ENCODE results near the gene PODNL1.
"Not testable (repeated sequence)": the region's sequence is repeated elsewhere in the genome, so short reads cannot be mapped to it uniquely, and the experiment has no call there.

The PODNL1 gene

GRCh38 chr19:13975870-13976269, 37.7 kb upstream of the PODNL1 start:
- H3K9me3 ChIP-seq (ENCODE audit: control extremely low read depth in 1 of 5, control insufficient read depth in 4 of 5, insufficient read depth in 2 of 5, low read depth in 1 of 5, low read length in 4 of 5), result no peaks in the 10 kb centered on the region
- H3K4me3 ChIP-seq (ENCODE audit: control insufficient read depth in 1 of 7, extremely low read depth in 1 of 7, insufficient read depth in 4 of 7, low read depth in 2 of 7, low read length in 6 of 7), result no peak overlapping the region
- peaks cover 0 to 31% (median 29%) of the 10 kb centered on the region in 4 experiments for H3K4me1 ChIP-seq (ENCODE audit: control extremely low read depth in 1 of 4, control insufficient read depth in 4 of 4, insufficient read depth in 4 of 4, low read length in 3 of 4)
- WGBS (ENCODE audit: insufficient coverage), result 93% methylated on average over 10 of the region's 11 CpGs
- ChIA-PET CTCF (interaction anchor here (1.1 to 1.9 kb wide), 3 partner anchors 14 to 100 kb away, joined by 4 to 6 read pairs (median 4); no protein-coding TSS in a partner anchor), POLR2A (interaction anchor here (0.7 to 1.0 kb wide), 2 partner anchors 30 to 66 kb away, joined by 3 to 5 read pairs; partner anchors contain the start of gene RFX1)
- no peak overlapping the region for H3K27ac ChIP-seq (ENCODE audit: insufficient read depth in 1 of 2, low read depth in 1 of 2, low read length in 2 of 2, poor library complexity in 1 of 2, severe bottlenecking in 2 of 2)
- peaks cover 0 to 33% (median 19%) of the 10 kb centered on the region in 4 experiments for H3K36me3 ChIP-seq (ENCODE audit: control insufficient read depth in 4 of 4, insufficient read depth in 4 of 4, low read length in 3 of 4)
- no peak for DNase-seq
- no peaks in the 10 kb centered on the region for H3K27me3 ChIP-seq (replicated peaks in 2 of 5; ENCODE audit: control insufficient read depth in 4 of 5, insufficient read depth in 5 of 5, low read length in 4 of 5)

GRCh38 chr19:13974073-13974472, 35.9 kb upstream of the PODNL1 start:
- Histone ChIP-seq H3K9me3 (ENCODE audit: control extremely low read depth in 1 of 5, control insufficient read depth in 4 of 5, insufficient read depth in 2 of 5, low read depth in 1 of 5, low read length in 4 of 5) (no peaks in the 10 kb centered on the region), H3K27ac (ENCODE audit: insufficient read depth in 1 of 2, low read depth in 1 of 2, low read length in 2 of 2, poor library complexity in 1 of 2, severe bottlenecking in 2 of 2) (no peak overlapping the region), H3K27me3 (replicated peaks in 2 of 5; ENCODE audit: control insufficient read depth in 4 of 5, insufficient read depth in 5 of 5, low read length in 4 of 5) (no peaks in the 10 kb centered on the region), H3K4me1 (ENCODE audit: control extremely low read depth in 1 of 4, control insufficient read depth in 4 of 4, insufficient read depth in 4 of 4, low read length in 3 of 4) (peaks cover 0 to 14% (median 11%) of the 10 kb centered on the region in 4 experiments), H3K4me3 (ENCODE audit: control insufficient read depth in 1 of 7, extremely low read depth in 1 of 7, insufficient read depth in 4 of 7, low read depth in 2 of 7, low read length in 6 of 7) (no peak overlapping the region), H3K36me3 (ENCODE audit: control insufficient read depth in 4 of 4, insufficient read depth in 4 of 4, low read length in 3 of 4) (peaks cover 3 to 41% (median 25%) of the 10 kb centered on the region in 4 experiments)
- ChIA-PET CTCF (interaction anchor here (0.9 to 1.4 kb wide), 4 partner anchors 10 to 75 kb away, joined by 3 read pairs; no protein-coding TSS in a partner anchor), POLR2A (no interaction called here)
- WGBS (ENCODE audit: insufficient coverage), result 92% methylated on average over 12 of the region's 12 CpGs
- DNase-seq, result peak in 1 of 3 donors; percentile 35

- H3K36me3 ChIP-seq (ENCODE audit: control insufficient read depth in 4 of 4, insufficient read depth in 4 of 4, low read length in 3 of 4), result peaks cover 5 to 47% (median 31%) of the 10 kb centered on the region in 4 experiments
- CTCF ChIA-PET, result interaction anchor here (0.9 to 1.4 kb wide), 5 partner anchors 10 to 76 kb away, joined by 3 to 4 read pairs (median 3); no protein-coding TSS in a partner anchor
Observed at GRCh38 chr19:13973479-13973878, 35.3 kb upstream of the PODNL1 start.

GRCh38 chr19:13972368-13973155, 34.3 kb upstream of the PODNL1 start:
- 96% methylated on average over 23 of the region's 37 CpGs for WGBS (ENCODE audit: insufficient coverage)
- POLR2A ChIA-PET, result no interaction called here
- H3K27me3 ChIP-seq (replicated peaks in 2 of 5; ENCODE audit: control insufficient read depth in 4 of 5, insufficient read depth in 5 of 5, low read length in 4 of 5), result no peaks in the 10 kb centered on the region
- no peaks in the 10 kb centered on the region for H3K4me1 ChIP-seq (ENCODE audit: control extremely low read depth in 1 of 4, control insufficient read depth in 4 of 4, insufficient read depth in 4 of 4, low read length in 3 of 4)
- DNase-seq, result no peak
- no peaks in the 10 kb centered on the region for H3K9me3 ChIP-seq (ENCODE audit: control extremely low read depth in 1 of 5, control insufficient read depth in 4 of 5, insufficient read depth in 2 of 5, low read depth in 1 of 5, low read length in 4 of 5)
- peaks cover 8 to 56% (median 38%) of the 10 kb centered on the region in 4 experiments for H3K36me3 ChIP-seq (ENCODE audit: control insufficient read depth in 4 of 4, insufficient read depth in 4 of 4, low read length in 3 of 4)
- no peak overlapping the region for H3K27ac ChIP-seq (ENCODE audit: insufficient read depth in 1 of 2, low read depth in 1 of 2, low read length in 2 of 2, poor library complexity in 1 of 2, severe bottlenecking in 2 of 2)
- CTCF ChIA-PET, result interaction anchor here (0.9 to 1.4 kb wide), 5 partner anchors 11 to 46 kb away, joined by 3 to 4 read pairs (median 4); no protein-coding TSS in a partner anchor
- no peak overlapping the region for H3K4me3 ChIP-seq (ENCODE audit: control insufficient read depth in 1 of 7, extremely low read depth in 1 of 7, insufficient read depth in 4 of 7, low read depth in 2 of 7, low read length in 6 of 7)

More at GRCh38 chr19:13973479-13973878, 35.3 kb upstream of the PODNL1 start:
- WGBS (ENCODE audit: insufficient coverage), result 100% methylated on average over 3 of the region's 3 CpGs
- H3K4me1 ChIP-seq (ENCODE audit: control extremely low read depth in 1 of 4, control insufficient read depth in 4 of 4, insufficient read depth in 4 of 4, low read length in 3 of 4); H3K9me3 ChIP-seq (ENCODE audit: control extremely low read depth in 1 of 5, control insufficient read depth in 4 of 5, insufficient read depth in 2 of 5, low read depth in 1 of 5, low read length in 4 of 5); H3K27me3 ChIP-seq (replicated peaks in 2 of 5; ENCODE audit: control insufficient read depth in 4 of 5, insufficient read depth in 5 of 5, low read length in 4 of 5); H3K4me3 ChIP-seq (ENCODE audit: control insufficient read depth in 1 of 7, extremely low read depth in 1 of 7, insufficient read depth in 4 of 7, low read depth in 2 of 7, low read length in 6 of 7); DNase-seq; H3K27ac ChIP-seq (ENCODE audit: insufficient read depth in 1 of 2, low read depth in 1 of 2, low read length in 2 of 2, poor library complexity in 1 of 2, severe bottlenecking in 2 of 2): not testable (repeated sequence)
- POLR2A ChIA-PET, result interaction anchor here (0.8 kb wide), 1 partner anchor 26 kb away, joined by 3 read pairs; no protein-coding TSS in a partner anchor

GRCh38 chr19:13971868-13972267, 33.7 kb upstream of the PODNL1 start:
- H3K36me3 ChIP-seq (ENCODE audit: control insufficient read depth in 4 of 4, insufficient read depth in 4 of 4, low read length in 3 of 4), result peaks cover 8 to 62% (median 42%) of the 10 kb centered on the region in 4 experiments
- H3K4me3 ChIP-seq (ENCODE audit: control insufficient read depth in 1 of 7, extremely low read depth in 1 of 7, insufficient read depth in 4 of 7, low read depth in 2 of 7, low read length in 6 of 7); DNase-seq; H3K4me1 ChIP-seq (ENCODE audit: control extremely low read depth in 1 of 4, control insufficient read depth in 4 of 4, insufficient read depth in 4 of 4, low read length in 3 of 4); H3K27me3 ChIP-seq (replicated peaks in 2 of 5; ENCODE audit: control insufficient read depth in 4 of 5, insufficient read depth in 5 of 5, low read length in 4 of 5); POLR2A ChIA-PET; H3K9me3 ChIP-seq (ENCODE audit: control extremely low read depth in 1 of 5, control insufficient read depth in 4 of 5, insufficient read depth in 2 of 5, low read depth in 1 of 5, low read length in 4 of 5); H3K27ac ChIP-seq (ENCODE audit: insufficient read depth in 1 of 2, low read depth in 1 of 2, low read length in 2 of 2, poor library complexity in 1 of 2, severe bottlenecking in 2 of 2): not testable (repeated sequence)
- 95% methylated on average over 10 of the region's 15 CpGs for WGBS (ENCODE audit: insufficient coverage)
- CTCF ChIA-PET, result interaction anchor here (1.0 to 1.4 kb wide), 5 partner anchors 11 to 90 kb away, joined by 3 to 4 read pairs (median 4); no protein-coding TSS in a partner anchor

- H3K9me3 ChIP-seq (ENCODE audit: control extremely low read depth in 1 of 5, control insufficient read depth in 4 of 5, insufficient read depth in 2 of 5, low read depth in 1 of 5, low read length in 4 of 5), result no peaks in the 10 kb centered on the region
- no peak overlapping the region for H3K4me3 ChIP-seq (ENCODE audit: control insufficient read depth in 1 of 7, extremely low read depth in 1 of 7, insufficient read depth in 4 of 7, low read depth in 2 of 7, low read length in 6 of 7)
- WGBS (ENCODE audit: insufficient coverage), result 94% methylated on average over 17 of the region's 18 CpGs
- POLR2A ChIA-PET, result no interaction called here
- CTCF ChIA-PET, result interaction anchor here (1.0 to 1.4 kb wide), 4 partner anchors 10 to 91 kb away, joined by 3 to 6 read pairs (median 4); no protein-coding TSS in a partner anchor
- no peaks in the 10 kb centered on the region for H3K27me3 ChIP-seq (replicated peaks in 2 of 5; ENCODE audit: control insufficient read depth in 4 of 5, insufficient read depth in 5 of 5, low read length in 4 of 5)
- no peak for DNase-seq
- H3K4me1 ChIP-seq (ENCODE audit: control extremely low read depth in 1 of 4, control insufficient read depth in 4 of 4, insufficient read depth in 4 of 4, low read length in 3 of 4), result no peaks in the 10 kb centered on the region
- peaks cover 8 to 71% (median 54%) of the 10 kb centered on the region in 4 experiments for H3K36me3 ChIP-seq (ENCODE audit: control insufficient read depth in 4 of 4, insufficient read depth in 4 of 4, low read length in 3 of 4)
- H3K27ac ChIP-seq (ENCODE audit: insufficient read depth in 1 of 2, low read depth in 1 of 2, low read length in 2 of 2, poor library complexity in 1 of 2, severe bottlenecking in 2 of 2), result no peak overlapping the region
Observed at GRCh38 chr19:13969897-13970296, 31.7 kb upstream of the PODNL1 start.

- ChIA-PET CTCF (interaction anchor here (0.7 to 1.2 kb wide), 3 partner anchors 9 to 73 kb away, joined by 3 to 5 read pairs (median 4); no protein-coding TSS in a partner anchor), POLR2A (no interaction called here)
- no peak overlapping the region for H3K27ac ChIP-seq (ENCODE audit: insufficient read depth in 1 of 2, low read depth in 1 of 2, low read length in 2 of 2, poor library complexity in 1 of 2, severe bottlenecking in 2 of 2)
- H3K4me1 ChIP-seq (ENCODE audit: control extremely low read depth in 1 of 4, control insufficient read depth in 4 of 4, insufficient read depth in 4 of 4, low read length in 3 of 4), result no peaks in the 10 kb centered on the region
- H3K36me3 ChIP-seq (ENCODE audit: control insufficient read depth in 4 of 4, insufficient read depth in 4 of 4, low read length in 3 of 4), result peaks cover 11 to 70% (median 53%) of the 10 kb centered on the region in 4 experiments
- DNase-seq, result no peak
- H3K27me3 ChIP-seq (replicated peaks in 2 of 5; ENCODE audit: control insufficient read depth in 4 of 5, insufficient read depth in 5 of 5, low read length in 4 of 5), result no peaks in the 10 kb centered on the region
- 98% methylated on average over 18 of the region's 18 CpGs for WGBS (ENCODE audit: insufficient coverage)
- H3K4me3 ChIP-seq (ENCODE audit: control insufficient read depth in 1 of 7, extremely low read depth in 1 of 7, insufficient read depth in 4 of 7, low read depth in 2 of 7, low read length in 6 of 7), result no peak overlapping the region
- H3K9me3 ChIP-seq (ENCODE audit: control extremely low read depth in 1 of 5, control insufficient read depth in 4 of 5, insufficient read depth in 2 of 5, low read depth in 1 of 5, low read length in 4 of 5), result no peaks in the 10 kb centered on the region
Observed at GRCh38 chr19:13968999-13969398, 30.8 kb upstream of the PODNL1 start.

All from common myeloid progenitor, CD34-positive (primary cell).